CD14-positive monocyte (primary cell): Measurements from ENCODE around the gene PTGR2. TPM values are rescaled to one million over a fixed set of nuclear protein-coding genes. Genes with fewer than 3 reads are reported as not detected.

Experiments
- DNase-seq, 3 donors: peaks; one replicate each; pipeline ENCODE4 v3.0.0-alpha.2; 2011 to 2022
- H2AFZ ChIP-seq: 2 replicates; pipeline ENCODE4 v1.6.0; 2012; ENCODE audit warnings: mild to moderate bottlenecking, low read depth, low read length, inconsistent platforms; ENCODE audit not compliant: insufficient read depth, poor library complexity, severe bottlenecking
- H3K27ac ChIP-seq, 2 donors: 1 replicate in 1 of 2; 2 replicates in 1 of 2; pipeline ENCODE4 v1.5.1; 2012 to 2013; ENCODE audit warnings: low read length in 2 of 2, control low read depth in 1 of 2, inconsistent platforms in 1 of 2, low read depth in 1 of 2, mild to moderate bottlenecking in 1 of 2
- H3K27me3 ChIP-seq, 2 donors: one replicate each; pipeline versions ENCODE4 v1.6.0 to v1.6.1; 2011 to 2013; ENCODE audit warnings: low read length in 2 of 2; ENCODE audit not compliant: control insufficient read depth in 2 of 2, insufficient read depth in 2 of 2
- H3K36me3 ChIP-seq, 2 donors: replicated peaks in 1 of 2; 1 replicate in 1 of 2; 2 replicates in 1 of 2; pipeline versions ENCODE4 v1.5.1 to v1.6.1; 2012 to 2013; ENCODE audit warnings: low read length in 2 of 2, control low read depth in 1 of 2, inconsistent platforms in 1 of 2, mild to moderate bottlenecking in 1 of 2; ENCODE audit not compliant: insufficient read depth in 2 of 2, control insufficient read depth in 1 of 2
- H3K4me1 ChIP-seq, 2 donors: 1 replicate in 1 of 2; 2 replicates in 1 of 2; pipeline versions ENCODE4 v1.5.1 to v1.6.1; 2012 to 2013; ENCODE audit warnings: low read length in 2 of 2, control low read depth in 1 of 2, inconsistent platforms in 1 of 2, mild to moderate bottlenecking in 1 of 2, moderate library complexity in 1 of 2; ENCODE audit not compliant: insufficient read depth in 2 of 2, control insufficient read depth in 1 of 2
- H3K4me2 ChIP-seq: replicated peaks from 2 replicates; pipeline ENCODE3; 2012; ENCODE audit warnings: low read length, moderate library complexity, mild to moderate bottlenecking; ENCODE audit not compliant: poor library complexity, severe bottlenecking; ENCODE audit errors: extremely low read depth
- H3K4me3 ChIP-seq, 3 experiments: fragments of 200-600 bp in 1 of 3; sonication (generic) in 1 of 3; replicated peaks in 1 of 3; 1 replicate in 2 of 3; 2 replicates in 1 of 3; pipeline ENCODE4 v1.5.1; 2011 to 2013; ENCODE audit warnings: low read length in 3 of 3, mild to moderate bottlenecking in 3 of 3, control low read depth in 2 of 3, low read depth in 2 of 3, inconsistent platforms in 1 of 3, moderate library complexity in 1 of 3
- H3K79me2 ChIP-seq: 2 replicates; pipeline ENCODE4 v1.6.0; 2012; ENCODE audit warnings: mild to moderate bottlenecking, control low read depth, inconsistent platforms, low read length, moderate library complexity; ENCODE audit not compliant: insufficient read depth
- H3K9ac ChIP-seq: 2 replicates; pipeline ENCODE4 v1.6.0; 2017; ENCODE audit warnings: low read length, mild to moderate bottlenecking; ENCODE audit not compliant: insufficient read depth, poor library complexity, severe bottlenecking
- H3K9me3 ChIP-seq, 2 donors: replicated peaks in 1 of 2; 1 replicate in 1 of 2; 2 replicates in 1 of 2; pipeline versions ENCODE4 v1.5.1 to v1.6.1; 2012 to 2013; ENCODE audit warnings: low read length in 2 of 2, control low read depth in 1 of 2; ENCODE audit not compliant: control insufficient read depth in 1 of 2, insufficient read depth in 1 of 2
- H4K20me1 ChIP-seq: 2 replicates; pipeline ENCODE4 v1.6.0; 2012; ENCODE audit warnings: mild to moderate bottlenecking, low read length, control low read depth, moderate library complexity; ENCODE audit not compliant: insufficient read depth
- H3K27ac Mint-ChIP-seq, 7 donors: one replicate each; pipeline ENCODE4 v1.8.0; 2020; ENCODE audit warnings: mild to moderate bottlenecking in 7 of 7, mixed read lengths in 7 of 7, moderate library complexity in 6 of 7, inconsistent platforms in 2 of 7
- H3K27me3 Mint-ChIP-seq, 3 donors: one replicate each; pipeline ENCODE4 v1.8.0; 2021 to 2022; ENCODE audit warnings: low read depth in 3 of 3, mild to moderate bottlenecking in 3 of 3, mixed read lengths in 3 of 3, moderate library complexity in 3 of 3, inconsistent platforms in 1 of 3
- H3K36me3 Mint-ChIP-seq, 2 donors: one replicate each; pipeline ENCODE4 v1.8.0; 2020; ENCODE audit warnings: mixed read lengths in 2 of 2, inconsistent platforms in 1 of 2, mild to moderate bottlenecking in 1 of 2
- H3K4me1 Mint-ChIP-seq: one replicate; pipeline ENCODE4 v1.8.0; 2020; ENCODE audit warnings: mild to moderate bottlenecking, mixed read lengths
- H3K4me3 Mint-ChIP-seq, 2 donors: one replicate each; pipeline ENCODE4 v1.8.0; 2020; ENCODE audit warnings: mild to moderate bottlenecking in 2 of 2, mixed read lengths in 2 of 2, moderate library complexity in 1 of 2
- H3K9me3 Mint-ChIP-seq, 7 donors: one replicate each; pipeline ENCODE4 v1.8.0; 2020 to 2022; ENCODE audit warnings: mixed read lengths in 7 of 7, mild to moderate bottlenecking in 6 of 7, moderate library complexity in 6 of 7, inconsistent platforms in 2 of 7
- CTCF ChIP-seq: fragments of 200-600 bp; IDR thresholded peaks from one replicate; pipeline ENCODE4 v1.8.0; 2022; ENCODE audit warnings: antibody characterized with exemption, mild to moderate bottlenecking
- WGBS: methylation state at CpG from one replicate; pipeline ENCODE4 v1.1.5; 2013; ENCODE audit warnings: missing lambda C conversion rate; ENCODE audit not compliant: insufficient coverage; 5-methylcytosine and 5-hydroxymethylcytosine counted together
- intact Hi-C, 2 donors: fragments of 100-400 bp; cut with micrococcal nuclease; formaldehyde crosslinking; loops; one replicate each; pipeline versions ENCODE4 v1.15.0 to v1.15.1; 2023
- polyA plus RNA-seq, 3 donors: library from polyadenylated mRNA; depleted of rRNA in 1 of 3; unstranded in 2 of 3; stranded (reverse) in 1 of 3; fragments of 300-500 nt in 2 of 3; fragments of >200 nt in 1 of 3; fragmentation: Illumina TruSeq in 2 of 3; gene quantifications; 1 replicate in 2 of 3; 2 replicates in 1 of 3; pipeline ENCODE4 v1.2.3, GENCODE V29; 2012 to 2021

Gene PTGR2
- polyA plus RNA-seq, 3 donors, result 1.1 to 3.8 (median 1.1) TPM

- Histone ChIP-seq H3K27me3 (no peaks in the 10 kb centered on the region), H3K9me3 (no peaks in the 10 kb centered on the region), H4K20me1 (peaks cover 33% of the 10 kb centered on the region), H3K4me3 (peak within 1 kb of the TSS; percentile 54 to 90 (median 73)), H3K36me3 (peaks cover 2 to 4% of the 10 kb centered on the region in 2 donors), H2AFZ (peak within 1 kb of the TSS; percentile 76), H3K4me1 (peaks cover 19 to 25% of the 10 kb centered on the region in 2 donors), H3K9ac (peak within 1 kb of the TSS; percentile 93), H3K27ac (peak within 1 kb of the TSS; percentile 89 to 94), H3K4me2 (peak within 1 kb of the TSS; percentile 86), H3K79me2 (peaks cover 65% of the 10 kb centered on the region)
- Mint-ChIP-seq H3K4me3 (peak within 1 kb of the TSS; percentile 88 to 93), H3K27ac (peak within 1 kb of the TSS; percentile 94 to 98 (median 97)), H3K4me1 (peaks cover 31% of the 10 kb centered on the region), H3K36me3 (peaks cover 0 to 3% of the 10 kb centered on the region in 2 donors), H3K27me3 (peaks cover 0 to under 1% (median 0%) of the 10 kb centered on the region in 3 donors), H3K9me3 (no peaks in the 10 kb centered on the region)
- intact Hi-C loops, result loop anchor here in 1 of 2 donors (2.0 to 5.0 kb wide), 2 partner anchors 34 to 158 kb away; partner anchors contain the start of gene PTGR2
- under 1% methylated on average over 59 of the region's 65 CpGs for WGBS
- DNase-seq, result peak; percentile 94 to 97 (median 95)
- no peak for TF ChIP-seq CTCF
Measured at GRCh38 chr14:73886449-73887317, 35.1 kb downstream of the PTGR2 start, which contains the start of gene ZNF410. Gene ZNF410 (plus strand): TSS chr14:73886859. CDS start chr14:73892176, 5,317 bp downstream.

DNA sequence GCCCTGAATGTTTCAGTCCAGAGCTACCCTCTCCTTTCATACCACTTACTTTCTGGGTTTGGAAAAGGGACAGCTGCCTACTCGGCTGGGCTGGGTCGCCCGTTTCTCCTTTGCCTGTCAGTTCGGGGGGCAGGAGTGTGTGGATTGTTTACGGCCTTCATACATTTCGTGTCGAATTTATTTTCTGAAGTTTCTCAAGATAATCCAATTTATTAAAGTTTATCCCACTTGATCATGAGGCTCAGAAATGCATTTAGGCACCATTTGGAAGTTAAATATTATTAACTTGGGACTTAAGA, 35.6 kb downstream of the PTGR2 start:
- H3K9me3 ChIP-seq, result no peaks in the 10 kb centered on the region
- no peak for TF ChIP-seq CTCF
- peak overlapping the region; percentile 89 to 94 for H3K27ac ChIP-seq
- H3K36me3 Mint-ChIP-seq, result peaks cover 4 to 8% of the 10 kb centered on the region in 2 donors
- H3K27me3 ChIP-seq, result no peaks in the 10 kb centered on the region
- H3K27ac Mint-ChIP-seq, result peak overlapping the region; percentile 94 to 98 (median 97)
- WGBS, result no CpG with 5 or more reads among the region's 7 CpGs
- H4K20me1 ChIP-seq, result peaks cover 37% of the 10 kb centered on the region
- peaks cover 19 to 25% of the 10 kb centered on the region in 2 donors for H3K4me1 ChIP-seq
- peaks cover 31% of the 10 kb centered on the region for H3K4me1 Mint-ChIP-seq
- peak overlapping the region; percentile 93 for H3K9ac ChIP-seq
- H3K79me2 ChIP-seq, result peaks cover 71% of the 10 kb centered on the region
- peak overlapping the region; percentile 86 for H3K4me2 ChIP-seq
- no peak for DNase-seq
- H3K36me3 ChIP-seq, result peaks cover 3 to 8% of the 10 kb centered on the region in 2 donors
- no peaks in the 10 kb centered on the region for H3K27me3 Mint-ChIP-seq
- H2AFZ ChIP-seq, result peak overlapping the region; percentile 76
- peak overlapping the region; percentile 54 to 90 (median 73) for H3K4me3 ChIP-seq
- H3K4me3 Mint-ChIP-seq, result peak overlapping the region; percentile 88 to 93
- intact Hi-C loops, result loop anchor here in 1 of 2 donors (2.0 to 5.0 kb wide), 2 partner anchors 35 to 158 kb away; partner anchors contain the start of gene PTGR2
- no peaks in the 10 kb centered on the region for H3K9me3 Mint-ChIP-seq
